ENCODE results near the gene BCAS3. TPM values are rescaled to one million over a fixed set of nuclear protein-coding genes. Genes with fewer than 3 reads are reported as not detected.

BCAS3 gene
- total RNA-seq, 4 donors from 2014 or later, result 18.2 to 60.6 (median 23.4) TPM

- peaks cover 23% of the 10 kb centered on the region in 2 donors for H3K4me1 ChIP-seq
- intact Hi-C loops (cut with DNase I; ENCODE audit: low total_unique reads), result no loop called here
Observed at GRCh38 chr17:61379457-61380216, 702.0 kb downstream of the BCAS3 start.

GRCh38 chr17:61380217-61380835 is 702.7 kb downstream of the BCAS3 start:
- in situ Hi-C loops (cut with MboI; ENCODE audit: low sequenced_read_pairs in 4 of 4), result loop anchor here (25.0 kb wide), 4 partner anchors 368 to 668 kb away; no protein-coding TSS in a partner anchor
- Histone ChIP-seq H3K4me1 (peaks cover 23% of the 10 kb centered on the region in 2 donors), H3K9me3 (no peaks in the 10 kb centered on the region), H3K4me3 (no peak overlapping the region), H3K27me3 (no peaks in the 10 kb centered on the region), H3K36me3 (no peaks in the 10 kb centered on the region), H3K27ac (peak overlapping the region in 1 of 4 donors; percentile 5)
- TF ChIP-seq CTCF (IDR thresholded peaks at IDR 0.05 in 4 of 5, conservative IDR thresholded peaks at IDR 0.05 in 1 of 5) (no peak), POLR2A (IDR thresholded peaks at IDR 0.05) (no peak)
- intact Hi-C loops (cut with DNase I; ENCODE audit: low total_unique reads), result no loop called here
- ATAC-seq (no peak), DNase-seq (no peak)

More at GRCh38 chr17:61379457-61380216, 702.0 kb downstream of the BCAS3 start:
- no peaks in the 10 kb centered on the region for H3K9me3 ChIP-seq
- H3K4me3 ChIP-seq, result no peak overlapping the region
- no peaks in the 10 kb centered on the region for H3K27me3 ChIP-seq
- in situ Hi-C loops (cut with MboI; ENCODE audit: low sequenced_read_pairs in 4 of 4), result loop anchor here (25.0 kb wide), 4 partner anchors 367 to 667 kb away; no protein-coding TSS in a partner anchor
- peak overlapping the region in 2 of 4 donors; percentile 5 to 14 for H3K27ac ChIP-seq
- ATAC-seq, result no peak
- no peak for TF ChIP-seq POLR2A (IDR thresholded peaks at IDR 0.05)
- TF ChIP-seq CTCF (IDR thresholded peaks at IDR 0.05 in 4 of 5, conservative IDR thresholded peaks at IDR 0.05 in 1 of 5), result no peak
- DNase-seq, result no peak
- no peaks in the 10 kb centered on the region for H3K36me3 ChIP-seq

DNA sequence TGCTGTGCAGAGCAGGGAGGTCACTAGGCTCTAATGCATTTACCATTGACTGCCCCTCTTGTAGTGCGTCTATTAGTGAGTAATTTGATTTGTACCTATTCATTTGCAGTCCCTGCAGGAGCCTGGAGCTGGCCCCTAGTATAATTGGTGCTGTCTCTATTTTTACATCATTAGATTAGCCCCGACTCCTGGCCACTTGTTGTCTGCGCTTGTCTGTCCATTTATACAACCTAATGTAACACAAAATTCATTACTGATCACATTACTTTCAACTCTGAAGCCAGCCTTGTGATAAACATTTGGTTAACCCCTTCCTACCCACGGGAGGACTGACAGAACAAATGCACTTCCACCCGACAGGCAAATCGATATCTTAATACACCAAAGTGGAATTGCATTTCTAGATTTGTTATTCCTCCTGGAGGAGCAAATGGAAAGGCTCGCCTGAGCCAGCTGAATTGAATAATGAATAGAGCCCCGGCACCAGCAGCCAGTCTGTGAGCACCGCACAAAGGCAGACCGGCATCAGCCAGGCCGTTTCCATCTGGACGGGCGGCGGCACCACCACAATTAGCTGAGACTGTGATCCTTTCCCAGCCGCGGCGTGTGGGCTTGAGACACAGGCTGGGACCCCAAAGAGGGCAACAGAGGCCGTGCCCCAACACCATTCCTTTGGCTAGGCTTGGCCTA is 703.3 kb downstream of the BCAS3 start:
- H3K27me3 ChIP-seq, result no peaks in the 10 kb centered on the region
- in situ Hi-C loops (cut with MboI; ENCODE audit: low sequenced_read_pairs in 4 of 4) (loop anchor here (25.0 kb wide), 4 partner anchors 369 to 669 kb away; no protein-coding TSS in a partner anchor), intact Hi-C loops (cut with DNase I; ENCODE audit: low total_unique reads) (no loop called here)
- TF ChIP-seq POLR2A (IDR thresholded peaks at IDR 0.05), result no peak
- no peak for TF ChIP-seq CTCF (IDR thresholded peaks at IDR 0.05 in 4 of 5, conservative IDR thresholded peaks at IDR 0.05 in 1 of 5)
- no peaks in the 10 kb centered on the region for H3K36me3 ChIP-seq
- no peak overlapping the region for H3K4me3 ChIP-seq
- ATAC-seq (no peak), DNase-seq (no peak)
- no peaks in the 10 kb centered on the region for H3K9me3 ChIP-seq
- no peak overlapping the region for H3K27ac ChIP-seq
- H3K4me1 ChIP-seq, result peaks cover 23% of the 10 kb centered on the region in 2 donors

- Histone ChIP-seq H3K4me1 (peaks cover 21 to 23% of the 10 kb centered on the region in 2 donors), H3K4me3 (no peak overlapping the region), H3K9me3 (no peaks in the 10 kb centered on the region), H3K27ac (no peak overlapping the region), H3K27me3 (no peaks in the 10 kb centered on the region), H3K36me3 (no peaks in the 10 kb centered on the region)
- ATAC-seq (no peak), DNase-seq (no peak)
- intact Hi-C loops (cut with DNase I; ENCODE audit: low total_unique reads) (no loop called here), in situ Hi-C loops (cut with MboI; ENCODE audit: low sequenced_read_pairs in 4 of 4) (loop anchor here (25.0 kb wide), 4 partner anchors 369 to 669 kb away; no protein-coding TSS in a partner anchor)
- TF ChIP-seq CTCF (IDR thresholded peaks at IDR 0.05 in 4 of 5, conservative IDR thresholded peaks at IDR 0.05 in 1 of 5) (no peak), POLR2A (IDR thresholded peaks at IDR 0.05) (no peak)
Observed at GRCh38 chr17:61381537-61381936, 703.9 kb downstream of the BCAS3 start.
